ENCODE results near the gene SPP1.
"Not testable (repeated sequence)": the region's sequence is repeated elsewhere in the genome, so short reads cannot be mapped to it uniquely, and the experiment has no call there.

The SPP1 gene

GRCh38 chr4:88022289-88022688 lies 46.8 kb downstream of the SPP1 start:
- DNase-seq (ENCODE audit: low read depth, low spot score) = no peak

DNA sequence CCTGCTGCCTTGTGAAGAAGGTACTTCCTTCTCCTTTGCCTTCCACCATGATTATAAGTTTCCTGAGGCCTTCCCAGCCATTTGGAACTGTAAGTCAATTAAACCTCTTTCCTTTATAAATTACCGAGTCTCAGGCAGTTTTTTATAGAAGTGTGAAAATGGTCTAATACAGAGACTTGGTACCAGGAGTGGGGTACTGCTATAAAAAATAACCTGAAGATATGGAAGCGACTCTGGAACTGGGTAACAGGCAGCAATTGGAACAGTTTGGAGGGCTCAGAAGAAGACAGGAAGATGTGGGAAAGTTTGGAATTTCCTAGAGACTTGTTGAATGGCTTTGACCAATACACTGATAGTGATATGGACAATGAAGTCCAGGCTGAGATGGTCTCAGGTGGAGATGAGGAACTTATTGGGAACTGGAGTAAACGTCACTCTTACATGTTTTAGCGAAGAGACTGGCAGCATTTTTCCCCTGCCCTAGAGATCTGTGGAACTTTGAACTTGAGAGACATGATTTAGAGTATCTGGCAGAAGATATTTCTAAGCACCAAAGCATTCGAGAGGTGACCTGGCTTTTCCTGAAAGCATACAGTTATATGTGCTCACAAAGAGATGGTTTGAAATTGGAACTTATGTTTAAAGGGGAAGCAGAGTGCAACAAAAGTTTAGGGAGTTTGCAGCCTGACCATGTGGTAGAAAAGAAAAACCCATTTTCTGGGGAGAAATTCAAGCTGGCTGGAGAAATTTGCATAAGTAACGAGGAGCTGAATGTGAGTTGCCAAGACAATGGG lies 50.6 kb downstream of the SPP1 start:
- not testable (repeated sequence) for DNase-seq (ENCODE audit: low read depth, low spot score)

DNA sequence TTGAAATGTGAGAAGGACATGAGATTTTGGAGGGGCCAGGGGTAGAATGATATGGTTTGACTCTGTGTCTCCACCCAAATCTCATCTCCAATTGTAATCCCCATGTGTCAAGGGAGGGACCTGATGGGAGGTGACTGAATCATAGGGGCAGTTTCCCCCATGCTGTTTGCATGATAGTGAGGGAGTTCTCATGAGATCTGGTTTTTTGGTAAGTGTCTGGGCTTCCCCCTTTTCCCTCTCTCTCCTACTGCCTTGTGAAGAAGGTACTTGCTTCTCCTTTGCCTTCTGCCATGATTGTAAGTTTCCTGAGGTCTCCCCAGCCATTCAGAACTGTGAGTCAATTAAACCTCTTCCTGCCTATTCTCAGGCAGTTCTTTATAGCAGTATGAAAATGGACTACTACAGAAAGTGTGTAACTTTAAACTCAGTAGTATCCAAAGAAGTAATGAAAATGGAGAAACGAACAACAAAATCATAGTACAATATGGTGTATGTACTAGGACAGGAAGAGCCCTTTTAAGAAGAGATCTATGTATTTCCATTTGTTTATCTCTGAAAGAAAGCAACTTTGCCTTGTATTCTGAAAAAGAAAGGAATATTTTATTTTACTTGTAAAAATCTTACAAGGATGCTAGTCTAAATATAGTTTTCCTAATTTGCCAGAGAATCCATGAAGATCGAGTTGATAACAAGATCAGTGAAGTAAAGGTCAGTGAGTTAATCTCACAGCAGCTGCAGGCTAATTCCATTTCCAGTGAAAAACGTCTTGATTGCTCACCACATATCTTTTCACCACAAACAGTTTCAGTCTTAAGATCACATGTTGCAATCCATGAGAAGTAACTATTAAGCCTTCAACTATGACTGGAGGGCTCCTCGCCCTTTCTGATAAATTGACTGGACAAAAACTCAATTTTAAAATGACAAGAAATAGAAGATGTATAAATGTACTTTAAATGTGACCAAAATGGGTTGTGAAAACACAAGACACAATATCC lies 52.4 kb downstream of the SPP1 start:
- DNase-seq (ENCODE audit: low read depth, low spot score) = no peak

- DNase-seq (ENCODE audit: low read depth, low spot score) = no peak
Measured at GRCh38 chr4:88028946-88029345, 53.4 kb downstream of the SPP1 start.

- DNase-seq (ENCODE audit: low read depth, low spot score) = no peak
Measured at GRCh38 chr4:88029556-88029955, 54.0 kb downstream of the SPP1 start.

GRCh38 chr4:88030565-88031310 lies 55.2 kb downstream of the SPP1 start:
- DNase-seq (ENCODE audit: low read depth, low spot score) = no peak

All from iPS DF 19.7 (cell line).